Activated CD4-positive, CD25-positive, alpha-beta regulatory T cell (primary cell): ENCODE results near the gene PTPRF.

Experiments used
- DNase-seq, 4 experiments: peaks; one replicate each; lab custom pipeline; 2025; lab: John Stamatoyannopoulos, UW

Gene PTPRF

GRCh38 chr1:43582162-43582566 lies 51.5 kb downstream of the PTPRF start:
- no peak for DNase-seq

DNA sequence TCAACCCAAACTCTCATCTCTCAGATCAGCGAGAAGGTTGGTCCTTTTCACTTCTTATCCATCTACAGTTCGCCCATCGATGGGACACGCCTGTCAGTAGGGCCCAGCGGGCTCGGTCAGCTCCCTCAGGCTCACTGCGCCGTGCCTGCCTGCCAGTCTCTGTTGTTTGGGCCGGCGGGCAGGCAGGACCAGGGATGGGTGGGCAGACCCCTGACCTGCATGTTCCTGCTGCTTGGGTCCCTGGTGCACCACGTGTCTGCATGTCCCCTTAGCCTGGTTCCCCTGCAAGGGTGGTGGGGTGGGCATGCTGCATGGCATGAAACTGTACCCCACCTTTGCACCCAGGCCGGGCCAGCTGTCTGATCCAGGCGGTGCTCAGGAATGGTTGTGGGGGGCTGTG lies 52.4 kb downstream of the PTPRF start:
- no peak for DNase-seq

DNA sequence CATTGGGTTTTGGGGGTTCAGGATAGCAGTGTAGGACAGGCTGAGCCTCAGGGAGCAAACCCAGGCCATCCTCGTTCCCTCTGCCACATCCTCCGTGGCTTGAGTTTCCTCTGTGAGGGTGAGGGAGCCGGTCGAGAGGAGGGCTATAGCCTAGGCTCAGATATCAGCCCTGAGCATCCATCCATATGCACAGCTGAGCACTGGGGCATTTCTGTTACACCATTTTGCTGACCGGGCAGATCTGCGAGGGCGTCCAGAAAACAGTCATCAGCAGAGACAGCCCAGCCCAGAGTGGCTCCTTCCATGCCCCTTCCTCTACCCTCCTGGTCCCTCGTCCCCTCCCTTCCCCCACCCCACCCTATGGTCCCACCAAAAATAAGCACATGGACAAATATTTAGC lies 53.5 kb downstream of the PTPRF start:
- DNase-seq = no peak

- no peak for DNase-seq
Measured at GRCh38 chr1:43585557-43585956, 54.9 kb downstream of the PTPRF start.

- DNase-seq = no peak
Measured at GRCh38 chr1:43586136-43586731, 55.6 kb downstream of the PTPRF start.

DNA sequence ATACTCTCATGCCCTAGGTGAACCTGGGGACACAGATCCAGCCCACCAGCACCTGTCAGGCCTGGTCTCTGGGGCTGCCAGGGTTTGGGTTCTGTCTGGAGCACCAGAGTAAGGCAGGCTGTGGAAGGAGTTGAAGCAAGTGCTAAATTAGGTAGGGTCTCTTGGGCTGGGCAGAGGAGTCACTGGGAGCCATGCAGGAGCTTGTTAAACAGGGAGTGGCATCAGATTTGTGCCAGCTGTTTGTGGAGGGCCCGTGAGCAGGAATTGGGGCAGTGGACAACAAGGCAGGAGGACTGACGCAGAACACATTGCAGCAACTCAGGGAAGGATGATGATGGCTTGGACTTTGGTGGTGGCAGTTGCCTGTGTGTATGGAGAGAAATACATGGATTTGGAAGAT lies 56.3 kb downstream of the PTPRF start:
- no peak for DNase-seq

DNA sequence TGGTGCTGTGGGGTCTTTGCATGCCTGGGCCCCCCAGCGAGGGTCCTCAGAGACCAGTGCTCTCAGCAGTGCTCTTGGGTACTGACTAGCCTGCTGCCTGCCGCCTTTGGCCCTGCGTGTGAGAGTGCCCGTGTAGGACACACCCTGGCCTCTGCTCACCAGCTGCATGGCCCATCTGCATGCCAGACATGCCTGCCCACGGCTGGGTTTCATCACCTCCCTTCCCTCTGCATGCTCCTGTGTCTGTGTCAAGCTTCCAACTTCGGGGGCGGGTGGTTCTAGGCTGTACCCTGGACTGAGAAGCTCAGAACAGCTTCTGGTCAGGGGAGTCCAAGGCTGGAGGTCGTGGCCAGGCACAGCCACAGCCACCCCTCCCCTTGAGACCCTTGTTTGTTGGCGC lies 56.9 kb downstream of the PTPRF start:
- no peak for DNase-seq

DNA sequence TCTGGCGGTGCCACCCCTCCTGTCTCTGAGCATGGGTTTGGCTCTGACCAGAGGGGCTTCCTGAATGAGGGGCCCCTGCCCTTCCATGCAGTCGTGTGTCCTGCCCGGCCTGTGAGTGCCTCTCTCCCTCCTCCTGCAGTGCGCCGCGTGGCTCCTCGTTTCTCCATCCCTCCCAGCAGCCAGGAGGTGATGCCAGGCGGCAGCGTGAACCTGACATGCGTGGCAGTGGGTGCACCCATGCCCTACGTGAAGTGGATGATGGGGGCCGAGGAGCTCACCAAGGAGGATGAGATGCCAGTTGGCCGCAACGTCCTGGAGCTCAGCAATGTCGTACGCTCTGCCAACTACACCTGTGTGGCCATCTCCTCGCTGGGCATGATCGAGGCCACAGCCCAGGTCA lies 57.9 kb downstream of the PTPRF start:
- DNase-seq = no peak

DNA sequence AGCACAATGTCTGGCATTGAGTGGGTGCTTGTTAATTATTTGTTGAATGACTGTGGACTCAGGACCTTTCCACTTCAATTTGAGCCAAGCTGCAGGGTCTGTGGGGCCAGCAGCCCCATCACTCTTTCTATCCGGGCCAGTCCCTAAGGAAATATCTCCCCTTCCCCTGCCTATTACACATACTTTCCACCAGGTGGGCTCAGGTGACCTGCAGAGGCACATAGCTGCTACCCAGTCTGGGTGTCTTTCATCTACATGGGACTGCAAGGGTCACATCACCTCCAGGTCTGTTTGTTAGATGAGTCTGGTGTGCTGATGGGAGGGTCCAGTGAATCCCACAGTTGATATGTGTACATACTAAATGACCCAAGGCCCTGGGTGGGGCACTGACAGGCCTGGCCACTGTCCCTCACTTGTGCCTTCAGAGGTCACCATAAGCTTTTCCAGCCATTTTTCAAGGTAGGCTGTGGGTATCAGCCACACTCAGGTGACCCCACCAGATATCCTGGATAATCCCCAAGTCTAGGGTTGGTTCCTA lies 59.8 kb downstream of the PTPRF start:
- DNase-seq = no peak

DNA sequence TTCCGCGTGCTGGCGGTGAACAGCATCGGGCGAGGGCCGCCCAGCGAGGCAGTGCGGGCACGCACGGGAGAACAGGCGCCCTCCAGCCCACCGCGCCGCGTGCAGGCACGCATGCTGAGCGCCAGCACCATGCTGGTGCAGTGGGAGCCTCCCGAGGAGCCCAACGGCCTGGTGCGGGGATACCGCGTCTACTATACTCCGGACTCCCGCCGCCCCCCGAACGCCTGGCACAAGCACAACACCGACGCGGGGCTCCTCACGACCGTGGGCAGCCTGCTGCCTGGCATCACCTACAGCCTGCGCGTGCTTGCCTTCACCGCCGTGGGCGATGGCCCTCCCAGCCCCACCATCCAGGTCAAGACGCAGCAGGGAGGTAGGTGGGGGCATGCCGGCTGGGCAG lies 60.5 kb downstream of the PTPRF start:
- DNase-seq = no peak

- no peak for DNase-seq
Measured at GRCh38 chr1:43592051-43592665, 61.5 kb downstream of the PTPRF start.

- DNase-seq = no peak
Measured at GRCh38 chr1:43592974-43593683, 62.4 kb downstream of the PTPRF start.

GRCh38 chr1:43596579-43596978 lies 65.9 kb downstream of the PTPRF start:
- DNase-seq = no peak

DNA sequence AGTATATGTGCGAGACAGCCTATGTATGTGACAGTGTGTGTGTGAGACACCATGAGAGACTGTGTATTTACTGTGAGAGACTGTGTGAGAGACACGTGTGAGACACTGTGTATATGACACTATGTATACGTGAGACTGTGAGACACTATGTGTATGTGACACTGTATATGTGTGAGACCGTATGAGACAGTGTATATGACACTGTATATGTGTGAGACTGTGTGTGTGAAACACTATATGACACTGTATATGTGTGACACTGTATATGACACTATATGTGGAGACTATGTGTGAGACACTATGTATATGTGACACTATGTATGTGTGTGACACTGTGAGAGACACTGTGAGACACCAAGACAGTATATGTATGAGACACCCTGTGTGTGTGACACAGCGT lies 66.3 kb downstream of the PTPRF start:
- no peak for DNase-seq

- no peak for DNase-seq
Measured at GRCh38 chr1:43597721-43598120, 67.0 kb downstream of the PTPRF start.

- no peak for DNase-seq
Measured at GRCh38 chr1:43598622-43599021, 67.9 kb downstream of the PTPRF start.

DNA sequence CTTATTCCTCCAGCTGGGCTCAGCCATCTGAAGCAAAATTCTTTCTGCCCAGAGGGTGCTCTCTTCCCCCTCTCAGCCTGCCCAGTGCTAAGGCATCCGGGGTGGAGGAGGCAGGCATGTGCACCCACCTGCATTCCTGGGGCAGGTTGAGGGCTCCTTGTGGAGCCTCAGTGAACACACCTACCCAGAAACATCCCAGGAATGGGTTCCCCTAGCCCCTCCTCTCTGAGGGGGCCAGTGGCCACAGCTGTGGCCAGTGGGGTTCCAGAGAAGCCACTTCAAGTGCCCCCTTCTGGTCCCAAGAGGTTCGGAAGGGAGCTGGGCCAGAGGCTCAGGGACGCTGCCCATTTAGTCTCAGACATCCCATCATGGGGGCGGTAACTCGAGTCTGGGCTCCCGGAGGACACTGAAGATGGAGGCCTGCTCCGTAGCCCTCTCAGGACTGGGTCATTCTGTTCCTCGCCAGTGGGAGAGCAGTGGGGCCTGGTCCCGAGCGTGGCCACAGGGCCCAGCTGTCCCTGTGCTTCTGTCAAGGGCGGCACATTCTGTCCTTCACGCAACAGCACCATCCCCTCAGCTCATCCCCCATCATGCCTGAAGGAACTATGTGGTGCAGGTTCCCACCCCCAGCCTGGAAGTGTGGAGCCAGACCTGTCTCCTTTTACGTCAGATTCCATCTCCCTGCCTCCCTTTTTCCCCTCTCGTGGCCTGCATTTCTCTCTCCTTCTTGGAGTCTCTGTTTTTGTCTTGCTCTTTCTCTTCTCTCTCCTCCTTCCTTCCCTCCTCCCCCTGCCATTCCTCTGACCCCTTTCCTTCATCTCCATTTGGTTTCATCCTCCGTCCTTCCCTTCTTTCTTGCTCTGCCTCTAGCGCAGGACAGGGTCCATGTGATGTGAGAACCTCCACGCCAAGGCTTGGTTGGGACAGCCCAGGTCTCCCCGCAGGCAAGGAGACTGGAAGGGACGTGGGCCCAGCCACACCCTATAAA lies 69.6 kb downstream of the PTPRF start:
- DNase-seq = no peak

DNA sequence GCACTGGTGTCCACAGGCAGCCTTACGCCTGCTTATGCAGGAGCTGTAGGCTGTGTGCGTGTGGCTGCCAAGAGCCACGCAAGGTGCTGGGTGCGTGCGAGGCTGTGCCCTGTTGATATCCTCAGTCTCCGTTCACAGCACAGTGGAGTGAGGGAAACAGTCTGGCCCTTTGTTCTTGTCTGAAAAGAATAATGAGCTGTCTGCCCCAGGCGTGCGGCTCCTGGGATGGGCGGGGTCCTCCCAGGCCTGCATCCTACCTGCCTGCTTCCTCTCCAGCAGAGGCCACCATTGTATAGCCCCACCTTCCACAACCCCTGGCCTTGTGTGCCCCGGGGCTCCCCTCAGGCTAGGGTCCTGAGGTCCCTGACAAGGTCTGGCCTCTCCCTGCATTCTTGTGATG lies 72.3 kb downstream of the PTPRF start:
- DNase-seq = no peak

DNA sequence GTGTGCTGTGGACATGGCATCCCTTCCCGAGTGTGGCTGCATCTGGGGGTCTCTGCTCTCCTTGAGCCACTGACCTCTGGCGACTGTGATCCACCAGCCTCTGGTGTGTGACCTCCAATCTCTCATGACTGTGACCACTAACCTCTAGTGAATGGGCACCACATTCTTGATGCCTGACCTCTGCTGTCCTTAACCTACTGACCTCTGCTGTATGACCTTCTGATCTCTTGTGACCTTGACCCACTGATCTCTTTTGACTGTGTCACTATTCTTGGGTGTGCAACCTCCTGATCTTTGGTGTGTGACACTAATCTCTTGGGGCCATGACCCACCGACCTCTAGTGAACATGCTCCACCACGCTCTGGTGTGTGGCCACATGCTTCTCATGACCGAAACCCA lies 73.5 kb downstream of the PTPRF start:
- no peak for DNase-seq

- no peak for DNase-seq
Measured at GRCh38 chr1:43605157-43605556, 74.5 kb downstream of the PTPRF start.

- no peak for DNase-seq
Measured at GRCh38 chr1:43605766-43606165, 75.1 kb downstream of the PTPRF start.

DNA sequence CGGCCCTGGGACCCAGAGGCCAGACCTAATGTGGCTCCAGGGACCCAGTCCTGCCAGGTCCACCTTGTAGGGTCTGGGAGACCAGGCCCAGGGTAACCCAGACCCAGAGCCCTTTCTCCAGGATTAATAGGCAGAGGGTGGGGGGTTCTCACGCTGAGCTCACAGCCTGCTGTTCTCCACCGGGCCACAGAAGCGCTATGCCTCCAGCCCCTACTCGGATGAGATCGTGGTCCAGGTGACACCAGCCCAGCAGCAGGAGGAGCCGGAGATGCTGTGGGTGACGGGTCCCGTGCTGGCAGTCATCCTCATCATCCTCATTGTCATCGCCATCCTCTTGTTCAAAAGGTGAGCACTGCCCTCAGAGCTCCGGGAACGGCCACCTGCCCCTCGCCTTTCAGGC lies 75.9 kb downstream of the PTPRF start:
- DNase-seq = no peak
